Measurements from ENCODE around the gene COX7A2.

The COX7A2 gene

GRCh38 chr6:75287424-75287823 is 43.8 kb upstream of the COX7A2 start:
- Histone ChIP-seq H3K4me2 (ENCODE audit: insufficient read depth, low read length) (peak overlapping the region; percentile 75; the same call in 1 of the 2 replicates), H2AFZ (ENCODE audit: low read depth, low read length) (no peak overlapping the region), H3K9ac (ENCODE audit: low read depth, low read length) (no peak overlapping the region), H3K4me1 (ENCODE audit: insufficient read depth, low read length) (peaks cover 39% of the 10 kb centered on the region), H3K4me3 (ENCODE audit: low read depth in 1 of 2, low read length in 2 of 2) (no peak overlapping the region), H3K9me3 (ENCODE audit: insufficient read depth, low read length, severe bottlenecking) (no peaks in the 10 kb centered on the region), H3K27me3 (ENCODE audit: insufficient read depth, low read length, poor library complexity) (no peaks in the 10 kb centered on the region), H4K20me1 (ENCODE audit: insufficient read depth, low read length) (peaks cover 16% of the 10 kb centered on the region; the same call in 1 of the 2 replicates), H3K79me2 (ENCODE audit: insufficient read depth, low read length) (peaks cover 51% of the 10 kb centered on the region), H3K27ac (ENCODE audit: low read length) (no peak overlapping the region), H3K36me3 (ENCODE audit: insufficient read depth, low read length) (no peaks in the 10 kb centered on the region; the same call in 1 of the 2 replicates)
- DNase-seq (no peak), ATAC-seq (ENCODE audit: insufficient read depth, low read depth) (no peak)
- TF ChIP-seq EZH2 (IDR thresholded peaks at IDR 0.05; ENCODE audit: borderline replicate concordance, low read depth, low read length, severe bottlenecking) = no peak
- no peak for TF ChIP-seq CTCF (IDR thresholded peaks at IDR 0.05; ENCODE audit: borderline replicate concordance, extremely low read depth, low read length, poor library complexity, severe bottlenecking)

GRCh38 chr6:75286955-75287354 is 43.4 kb upstream of the COX7A2 start:
- H3K79me2 ChIP-seq (ENCODE audit: insufficient read depth, low read length) = peaks cover 56% of the 10 kb centered on the region
- H2AFZ ChIP-seq (ENCODE audit: low read depth, low read length) = no peak overlapping the region
- peaks cover 16% of the 10 kb centered on the region; the same call in 1 of the 2 replicates for H4K20me1 ChIP-seq (ENCODE audit: insufficient read depth, low read length)
- TF ChIP-seq CTCF (IDR thresholded peaks at IDR 0.05; ENCODE audit: borderline replicate concordance, extremely low read depth, low read length, poor library complexity, severe bottlenecking) (no peak), EZH2 (IDR thresholded peaks at IDR 0.05; ENCODE audit: borderline replicate concordance, low read depth, low read length, severe bottlenecking) (no peak)
- H3K4me3 ChIP-seq (ENCODE audit: low read depth in 1 of 2, low read length in 2 of 2) = no peak overlapping the region
- DNase-seq (no peak), ATAC-seq (ENCODE audit: insufficient read depth, low read depth) (no peak)
- H3K27me3 ChIP-seq (ENCODE audit: insufficient read depth, low read length, poor library complexity) = no peaks in the 10 kb centered on the region
- H3K9ac ChIP-seq (ENCODE audit: low read depth, low read length) = no peak overlapping the region
- H3K27ac ChIP-seq (ENCODE audit: low read length) = no peak overlapping the region
- no peaks in the 10 kb centered on the region; the same call in 1 of the 2 replicates for H3K36me3 ChIP-seq (ENCODE audit: insufficient read depth, low read length)
- peaks cover 43% of the 10 kb centered on the region for H3K4me1 ChIP-seq (ENCODE audit: insufficient read depth, low read length)
- peak overlapping the region; percentile 75 for H3K4me2 ChIP-seq (ENCODE audit: insufficient read depth, low read length)
- no peaks in the 10 kb centered on the region for H3K9me3 ChIP-seq (ENCODE audit: insufficient read depth, low read length, severe bottlenecking)

GRCh38 chr6:75285283-75285639 is 41.7 kb upstream of the COX7A2 start:
- Histone ChIP-seq H3K27me3 (ENCODE audit: insufficient read depth, low read length, poor library complexity) (no peaks in the 10 kb centered on the region), H3K27ac (ENCODE audit: low read length) (peak overlapping the region; percentile 82), H3K79me2 (ENCODE audit: insufficient read depth, low read length) (peaks cover 73% of the 10 kb centered on the region), H3K4me3 (ENCODE audit: low read depth in 1 of 2, low read length in 2 of 2) (peak overlapping the region; percentile 89 to 95), H2AFZ (ENCODE audit: low read depth, low read length) (peak overlapping the region; percentile 85), H3K4me1 (ENCODE audit: insufficient read depth, low read length) (peaks cover 55% of the 10 kb centered on the region), H3K4me2 (ENCODE audit: insufficient read depth, low read length) (peak overlapping the region; percentile 75), H4K20me1 (ENCODE audit: insufficient read depth, low read length) (peaks cover 16% of the 10 kb centered on the region; the same call in 1 of the 2 replicates), H3K36me3 (ENCODE audit: insufficient read depth, low read length) (no peaks in the 10 kb centered on the region; the same call in 1 of the 2 replicates), H3K9me3 (ENCODE audit: insufficient read depth, low read length, severe bottlenecking) (no peaks in the 10 kb centered on the region), H3K9ac (ENCODE audit: low read depth, low read length) (peak overlapping the region; percentile 85)
- ATAC-seq (ENCODE audit: insufficient read depth, low read depth) (no peak), DNase-seq (no peak)
- no peak for TF ChIP-seq CTCF (IDR thresholded peaks at IDR 0.05; ENCODE audit: borderline replicate concordance, extremely low read depth, low read length, poor library complexity, severe bottlenecking)
- no peak for TF ChIP-seq EZH2 (IDR thresholded peaks at IDR 0.05; ENCODE audit: borderline replicate concordance, low read depth, low read length, severe bottlenecking)
